ENCODE data around the gene TEAD2. TPM values are rescaled to one million over a fixed set of nuclear protein-coding genes. Genes with fewer than 3 reads are reported as not detected.
A peak's percentile ranks its signal among the peaks of the same experiment; 100 is the strongest.

Gene TEAD2
- total and polyA plus RNA-seq, 9 of the 15 experiments (the other 6 are each of a cell fraction or from before 2014, with no cell fraction given), result 1.6 to 27.0 (median 13.9) TPM

DNA sequence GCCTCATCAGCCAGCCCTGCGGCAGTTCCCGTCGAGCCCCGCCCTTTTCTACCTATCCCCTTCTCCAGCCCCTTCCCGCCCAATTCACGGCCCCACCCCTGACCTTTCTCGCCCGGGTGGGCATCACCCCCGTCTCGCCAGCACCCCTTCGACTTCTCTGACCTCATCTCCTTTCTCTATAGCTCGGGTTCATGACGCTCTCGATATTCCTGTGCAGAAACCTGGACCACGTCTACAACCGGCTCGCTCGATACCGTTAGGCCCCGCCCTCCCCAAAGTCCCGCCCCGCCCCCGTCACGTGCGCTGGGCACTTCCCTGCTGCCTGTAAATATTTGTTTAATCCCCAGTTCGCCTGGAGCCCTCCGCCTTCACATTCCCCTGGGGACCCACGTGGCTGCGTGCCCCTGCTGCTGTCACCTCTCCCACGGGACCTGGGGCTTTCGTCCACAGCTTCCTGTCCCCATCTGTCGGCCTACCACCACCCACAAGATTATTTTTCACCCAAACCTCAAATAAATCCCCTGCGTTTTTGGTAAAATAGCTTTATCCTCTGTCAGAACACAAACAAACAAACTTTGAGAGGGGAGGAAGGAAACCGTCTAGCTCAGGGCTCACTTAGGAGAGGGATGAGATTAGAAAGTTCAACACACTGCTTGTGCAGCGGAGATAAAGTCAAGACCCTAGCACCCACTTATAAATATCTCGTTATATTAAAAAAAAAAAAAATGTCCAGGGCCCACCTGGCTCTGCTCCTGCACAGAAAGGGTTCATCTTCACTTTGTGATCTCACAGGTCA, 21.9 kb downstream of the TEAD2 start (continued):
- TF ChIP-seq ZNF431 (CRISPR knock-in tag; IDR thresholded peaks at IDR 0.05), result no peak
- TF ChIP-seq CBFA2T2 (conservative IDR thresholded peaks at IDR 0.05), result 0 out of 2 replicates have a peak, but pooled peaks have one; percentile 11
- TF ChIP-seq, protein P1, sequence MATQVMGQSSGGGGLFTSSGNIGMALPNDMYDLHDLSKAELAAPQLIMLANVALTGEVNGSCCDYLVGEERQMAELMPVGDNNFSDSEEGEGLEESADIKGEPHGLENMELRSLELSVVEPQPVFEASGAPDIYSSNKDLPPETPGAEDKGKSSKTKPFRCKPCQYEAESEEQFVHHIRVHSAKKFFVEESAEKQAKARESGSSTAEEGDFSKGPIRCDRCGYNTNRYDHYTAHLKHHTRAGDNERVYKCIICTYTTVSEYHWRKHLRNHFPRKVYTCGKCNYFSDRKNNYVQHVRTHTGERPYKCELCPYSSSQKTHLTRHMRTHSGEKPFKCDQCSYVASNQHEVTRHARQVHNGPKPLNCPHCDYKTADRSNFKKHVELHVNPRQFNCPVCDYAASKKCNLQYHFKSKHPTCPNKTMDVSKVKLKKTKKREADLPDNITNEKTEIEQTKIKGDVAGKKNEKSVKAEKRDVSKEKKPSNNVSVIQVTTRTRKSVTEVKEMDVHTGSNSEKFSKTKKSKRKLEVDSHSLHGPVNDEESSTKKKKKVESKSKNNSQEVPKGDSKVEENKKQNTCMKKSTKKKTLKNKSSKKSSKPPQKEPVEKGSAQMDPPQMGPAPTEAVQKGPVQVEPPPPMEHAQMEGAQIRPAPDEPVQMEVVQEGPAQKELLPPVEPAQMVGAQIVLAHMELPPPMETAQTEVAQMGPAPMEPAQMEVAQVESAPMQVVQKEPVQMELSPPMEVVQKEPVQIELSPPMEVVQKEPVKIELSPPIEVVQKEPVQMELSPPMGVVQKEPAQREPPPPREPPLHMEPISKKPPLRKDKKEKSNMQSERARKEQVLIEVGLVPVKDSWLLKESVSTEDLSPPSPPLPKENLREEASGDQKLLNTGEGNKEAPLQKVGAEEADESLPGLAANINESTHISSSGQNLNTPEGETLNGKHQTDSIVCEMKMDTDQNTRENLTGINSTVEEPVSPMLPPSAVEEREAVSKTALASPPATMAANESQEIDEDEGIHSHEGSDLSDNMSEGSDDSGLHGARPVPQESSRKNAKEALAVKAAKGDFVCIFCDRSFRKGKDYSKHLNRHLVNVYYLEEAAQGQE (IDR thresholded peaks at IDR 0.05; ENCODE audit: borderline replicate concordance), result 0 out of 2 replicates have a peak, but pooled peaks have one; percentile 6
- TF ChIP-seq, protein P1 (CRISPR knock-in tag; IDR thresholded peaks at IDR 0.05; ENCODE audit: low read depth), result no peak
- no peak for TF ChIP-seq ETV1 (tag; conservative IDR thresholded peaks at IDR 0.05; ENCODE audit: low read depth)
- peak; percentile 29; the same call in 1 of the 2 replicates for TF ChIP-seq MYC (IDR thresholded peaks at IDR 0.05; ENCODE audit: low read depth, low read length)
- TF ChIP-seq MYC (CRISPR knock-in tag; IDR thresholded peaks at IDR 0.05; ENCODE audit: borderline replicate concordance, low read depth), result no peak
- TF ChIP-seq ZNF121 (CRISPR knock-in tag; conservative IDR thresholded peaks at IDR 0.05), result no peak
- 0 out of 2 replicates have a peak, but pooled peaks have one; percentile 24 for TF ChIP-seq TOE1 (IDR thresholded peaks at IDR 0.05; ENCODE audit: borderline replicate concordance)
- no peak for TF ChIP-seq TOE1 (CRISPR knock-in tag; IDR thresholded peaks at IDR 0.05; ENCODE audit: borderline replicate concordance, low read depth)
- TF ChIP-seq, protein P2, sequence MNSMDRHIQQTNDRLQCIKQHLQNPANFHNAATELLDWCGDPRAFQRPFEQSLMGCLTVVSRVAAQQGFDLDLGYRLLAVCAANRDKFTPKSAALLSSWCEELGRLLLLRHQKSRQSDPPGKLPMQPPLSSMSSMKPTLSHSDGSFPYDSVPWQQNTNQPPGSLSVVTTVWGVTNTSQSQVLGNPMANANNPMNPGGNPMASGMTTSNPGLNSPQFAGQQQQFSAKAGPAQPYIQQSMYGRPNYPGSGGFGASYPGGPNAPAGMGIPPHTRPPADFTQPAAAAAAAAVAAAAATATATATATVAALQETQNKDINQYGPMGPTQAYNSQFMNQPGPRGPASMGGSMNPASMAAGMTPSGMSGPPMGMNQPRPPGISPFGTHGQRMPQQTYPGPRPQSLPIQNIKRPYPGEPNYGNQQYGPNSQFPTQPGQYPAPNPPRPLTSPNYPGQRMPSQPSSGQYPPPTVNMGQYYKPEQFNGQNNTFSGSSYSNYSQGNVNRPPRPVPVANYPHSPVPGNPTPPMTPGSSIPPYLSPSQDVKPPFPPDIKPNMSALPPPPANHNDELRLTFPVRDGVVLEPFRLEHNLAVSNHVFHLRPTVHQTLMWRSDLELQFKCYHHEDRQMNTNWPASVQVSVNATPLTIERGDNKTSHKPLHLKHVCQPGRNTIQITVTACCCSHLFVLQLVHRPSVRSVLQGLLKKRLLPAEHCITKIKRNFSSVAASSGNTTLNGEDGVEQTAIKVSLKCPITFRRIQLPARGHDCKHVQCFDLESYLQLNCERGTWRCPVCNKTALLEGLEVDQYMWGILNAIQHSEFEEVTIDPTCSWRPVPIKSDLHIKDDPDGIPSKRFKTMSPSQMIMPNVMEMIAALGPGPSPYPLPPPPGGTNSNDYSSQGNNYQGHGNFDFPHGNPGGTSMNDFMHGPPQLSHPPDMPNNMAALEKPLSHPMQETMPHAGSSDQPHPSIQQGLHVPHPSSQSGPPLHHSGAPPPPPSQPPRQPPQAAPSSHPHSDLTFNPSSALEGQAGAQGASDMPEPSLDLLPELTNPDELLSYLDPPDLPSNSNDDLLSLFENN (IDR thresholded peaks at IDR 0.05; ENCODE audit: low read depth in 2 of 2, low read length in 2 of 2), result no peak
- TF ChIP-seq, protein P3, sequence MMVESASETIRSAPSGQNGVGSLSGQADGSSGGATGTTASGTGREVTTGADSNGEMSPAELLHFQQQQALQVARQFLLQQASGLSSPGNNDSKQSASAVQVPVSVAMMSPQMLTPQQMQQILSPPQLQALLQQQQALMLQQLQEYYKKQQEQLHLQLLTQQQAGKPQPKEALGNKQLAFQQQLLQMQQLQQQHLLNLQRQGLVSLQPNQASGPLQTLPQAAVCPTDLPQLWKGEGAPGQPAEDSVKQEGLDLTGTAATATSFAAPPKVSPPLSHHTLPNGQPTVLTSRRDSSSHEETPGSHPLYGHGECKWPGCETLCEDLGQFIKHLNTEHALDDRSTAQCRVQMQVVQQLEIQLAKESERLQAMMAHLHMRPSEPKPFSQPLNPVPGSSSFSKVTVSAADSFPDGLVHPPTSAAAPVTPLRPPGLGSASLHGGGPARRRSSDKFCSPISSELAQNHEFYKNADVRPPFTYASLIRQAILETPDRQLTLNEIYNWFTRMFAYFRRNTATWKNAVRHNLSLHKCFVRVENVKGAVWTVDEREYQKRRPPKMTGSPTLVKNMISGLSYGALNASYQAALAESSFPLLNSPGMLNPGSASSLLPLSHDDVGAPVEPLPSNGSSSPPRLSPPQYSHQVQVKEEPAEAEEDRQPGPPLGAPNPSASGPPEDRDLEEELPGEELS (CRISPR knock-in tag; IDR thresholded peaks at IDR 0.05; ENCODE audit: borderline replicate concordance), result no peak

Measured in K562 (cell line).